Activated T-cell treated with anti-CD3 and anti-CD28 coated beads, Interleukin-2, amount 50 U/mL, for 48 hours (primary cell): Measurements from ENCODE around the gene NBL1.

Experiments
- DNase-seq, 2 experiments: peaks; one replicate each; pipeline ENCODE4 v3.0.0-alpha.2; 2020

The NBL1 gene

DNA sequence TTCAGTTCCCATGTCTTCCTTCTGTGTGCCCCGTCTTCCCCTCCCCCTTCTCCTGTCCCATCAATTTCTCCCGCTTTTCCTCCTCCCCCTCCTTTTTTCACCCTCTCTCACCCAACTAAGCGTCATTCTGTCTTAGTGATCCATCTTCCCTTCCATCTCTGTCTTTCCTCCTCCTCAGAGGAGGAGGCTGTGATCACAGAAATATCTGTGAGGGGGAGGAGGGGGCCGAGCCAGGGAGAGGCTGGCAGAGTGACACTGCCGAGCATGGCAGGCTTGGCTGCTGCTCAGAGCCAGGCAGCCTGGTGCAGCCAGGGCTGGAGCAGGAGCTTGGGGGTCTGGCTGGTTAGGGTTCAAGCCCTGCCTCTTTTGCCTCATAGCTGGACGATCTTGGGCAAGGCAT is 28.1 kb downstream of the NBL1 start:
- no peak for DNase-seq

DNA sequence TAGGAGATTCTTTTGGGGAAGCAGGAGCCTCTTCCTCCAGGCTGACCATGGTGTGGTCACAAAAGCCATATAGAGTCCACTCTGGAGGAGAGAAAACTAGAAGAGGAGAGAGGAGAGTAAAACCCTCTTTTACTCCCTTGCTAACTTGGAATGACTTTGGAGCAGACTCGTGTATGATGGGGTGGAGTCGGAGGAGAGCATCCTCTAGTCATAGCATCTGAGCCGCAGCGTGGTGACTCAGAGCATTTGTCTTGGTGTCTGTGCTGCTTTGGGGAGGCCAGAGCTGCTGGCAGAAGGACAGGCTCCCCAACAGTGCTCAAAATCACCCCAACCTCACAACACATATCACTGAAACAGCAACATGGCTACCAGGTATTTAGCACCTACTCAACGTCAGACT is 31.7 kb downstream of the NBL1 start:
- no peak for DNase-seq

DNA sequence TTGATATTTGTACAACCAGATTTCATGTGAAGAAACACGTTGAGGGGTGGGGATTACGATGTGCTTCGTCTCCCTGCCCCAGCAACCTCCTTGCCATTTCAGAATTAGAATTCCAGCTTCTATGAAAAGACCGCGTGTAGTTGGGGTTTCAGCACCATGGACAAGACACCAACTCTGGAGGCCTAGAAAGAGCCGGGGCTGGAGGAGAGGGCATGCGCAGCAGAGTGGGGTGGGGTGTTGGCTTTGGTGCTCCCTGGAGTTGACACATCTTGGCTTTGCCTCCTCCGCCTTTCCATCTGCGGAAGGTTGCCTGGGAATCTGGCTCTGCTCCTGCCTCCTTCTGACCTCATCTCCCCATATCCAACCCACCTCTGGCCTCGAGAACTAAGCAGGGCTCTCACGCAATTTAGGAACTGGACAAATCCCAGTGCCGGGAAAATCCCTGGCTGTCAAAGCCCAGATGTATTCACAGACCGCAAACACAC is 32.4 kb downstream of the NBL1 start:
- peak; percentile 26 to 32 for DNase-seq

DNA sequence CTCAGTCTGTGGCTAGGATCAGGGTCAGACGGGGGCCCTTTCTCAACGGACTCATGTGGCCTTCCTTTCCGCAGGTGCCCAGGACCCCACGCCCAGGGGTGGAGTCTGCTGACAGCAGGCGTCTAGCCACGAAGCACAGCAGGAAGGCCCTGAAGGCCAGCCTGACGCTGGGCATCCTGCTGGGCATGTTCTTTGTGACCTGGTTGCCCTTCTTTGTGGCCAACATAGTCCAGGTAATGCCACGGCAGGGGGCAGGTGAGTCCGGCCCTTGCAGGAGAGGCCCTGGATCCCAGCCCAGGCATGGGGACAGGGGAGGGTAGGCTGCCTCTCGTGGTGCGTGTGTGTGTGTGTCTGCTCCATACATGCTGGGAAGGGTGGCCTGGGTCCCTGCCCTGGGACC is 34.4 kb downstream of the NBL1 start:
- no peak for DNase-seq

DNA sequence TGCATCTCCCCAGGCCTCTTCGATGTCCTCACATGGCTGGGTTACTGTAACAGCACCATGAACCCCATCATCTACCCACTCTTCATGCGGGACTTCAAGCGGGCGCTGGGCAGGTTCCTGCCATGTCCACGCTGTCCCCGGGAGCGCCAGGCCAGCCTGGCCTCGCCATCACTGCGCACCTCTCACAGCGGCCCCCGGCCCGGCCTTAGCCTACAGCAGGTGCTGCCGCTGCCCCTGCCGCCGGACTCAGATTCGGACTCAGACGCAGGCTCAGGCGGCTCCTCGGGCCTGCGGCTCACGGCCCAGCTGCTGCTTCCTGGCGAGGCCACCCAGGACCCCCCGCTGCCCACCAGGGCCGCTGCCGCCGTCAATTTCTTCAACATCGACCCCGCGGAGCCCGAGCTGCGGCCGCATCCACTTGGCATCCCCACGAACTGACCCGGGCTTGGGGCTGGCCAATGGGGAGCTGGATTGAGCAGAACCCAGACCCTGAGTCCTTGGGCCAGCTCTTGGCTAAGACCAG is 34.9 kb downstream of the NBL1 start:
- DNase-seq: no peak

DNA sequence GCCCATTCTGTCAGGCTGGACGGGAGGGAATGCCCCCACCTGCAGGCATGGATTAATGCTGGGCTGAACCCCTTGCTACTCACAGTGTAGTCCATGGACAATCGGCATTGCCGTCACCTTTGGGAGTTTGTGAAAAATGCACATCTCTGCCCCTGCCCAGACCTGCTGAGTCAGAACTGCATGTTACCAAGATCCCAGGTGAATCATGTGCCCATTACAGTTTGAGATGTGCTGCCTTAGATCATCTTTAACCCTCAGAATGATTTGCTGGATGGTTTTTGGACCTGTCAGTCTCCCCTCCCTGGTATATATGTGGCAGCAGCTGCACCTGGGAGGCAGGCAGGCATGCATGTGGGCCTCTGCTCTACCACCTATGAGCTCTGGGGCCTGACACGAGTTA is 35.6 kb downstream of the NBL1 start:
- DNase-seq: no peak

DNA sequence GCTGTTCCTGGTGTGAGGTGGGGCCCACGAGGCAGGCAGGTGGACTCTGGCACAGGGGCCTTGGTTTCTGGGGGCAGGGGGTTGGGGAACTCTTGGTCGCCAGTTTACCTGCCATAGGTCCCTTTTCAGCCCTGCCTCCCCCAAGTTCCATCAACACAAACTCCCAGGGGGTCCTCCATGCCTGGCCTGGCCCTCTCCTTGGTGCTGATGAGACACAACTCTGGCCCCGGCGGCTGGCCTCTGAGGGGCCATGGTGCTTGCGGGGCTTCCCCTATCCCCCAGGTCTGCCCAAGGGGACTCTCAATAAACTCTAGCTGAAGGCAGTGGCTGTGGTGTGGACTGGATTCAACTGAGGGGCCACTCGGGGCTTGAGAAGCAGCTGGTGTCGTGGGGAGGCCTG is 36.5 kb downstream of the NBL1 start:
- no peak for DNase-seq

DNA sequence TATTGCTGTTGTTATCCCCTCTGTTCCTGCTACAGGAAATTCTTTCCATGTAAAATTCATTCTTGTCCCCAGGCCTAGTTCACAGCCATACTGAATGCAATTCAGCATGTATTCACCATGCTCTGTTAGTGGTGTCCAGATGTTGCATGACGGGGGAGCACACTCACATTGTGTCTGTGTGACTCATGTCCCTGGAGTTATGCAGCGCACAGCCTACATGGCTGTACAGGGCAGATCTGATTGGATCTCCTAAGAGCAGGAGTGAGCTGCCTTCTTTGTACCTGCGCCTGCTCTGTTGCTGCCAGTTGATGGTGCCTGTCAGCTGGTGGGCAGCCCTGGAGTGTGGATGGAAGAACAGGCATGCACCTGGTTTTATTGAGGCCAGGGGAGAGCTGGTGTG is 38.1 kb downstream of the NBL1 start:
- no peak for DNase-seq

DNA sequence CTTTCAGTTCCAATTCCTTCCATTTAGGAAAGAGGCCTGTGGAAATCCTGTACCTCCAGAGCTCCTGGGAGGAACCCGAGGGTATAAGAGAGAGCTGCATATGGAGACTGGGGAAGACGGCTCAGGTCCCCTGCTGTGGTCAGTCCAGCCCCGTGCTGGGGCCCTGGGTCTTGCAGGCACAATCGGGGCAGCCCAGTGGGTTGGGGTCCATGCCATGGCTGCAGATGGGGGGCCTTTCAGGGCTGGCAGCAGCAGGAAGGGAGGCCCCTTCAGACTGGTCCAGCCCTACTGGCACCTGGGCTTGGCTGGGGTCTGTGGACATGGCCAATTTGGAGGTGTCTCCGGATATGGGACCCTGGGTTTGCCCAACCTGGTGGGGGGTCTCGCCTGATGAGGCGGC is 38.8 kb downstream of the NBL1 start:
- DNase-seq: no peak

DNA sequence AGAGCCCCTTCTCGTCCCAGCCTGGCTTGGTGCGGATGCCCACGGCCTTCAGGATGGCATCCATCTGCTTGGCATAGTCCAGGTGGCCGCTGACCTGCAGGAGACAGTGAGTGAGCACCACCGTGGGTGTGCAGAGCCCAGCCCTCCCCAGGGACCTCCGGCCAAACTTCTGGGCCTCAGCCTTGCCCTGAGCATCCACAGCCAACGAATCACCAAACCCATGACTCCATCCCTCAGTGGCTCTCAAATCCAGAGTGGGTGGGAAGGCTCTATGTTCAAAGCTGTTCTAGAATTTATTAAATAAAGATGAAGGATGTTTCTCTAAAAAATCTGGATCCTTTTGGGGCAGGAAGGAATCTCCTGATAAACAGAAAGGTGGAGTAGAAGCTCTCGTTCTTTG is 39.2 kb downstream of the NBL1 start:
- no peak for DNase-seq

DNA sequence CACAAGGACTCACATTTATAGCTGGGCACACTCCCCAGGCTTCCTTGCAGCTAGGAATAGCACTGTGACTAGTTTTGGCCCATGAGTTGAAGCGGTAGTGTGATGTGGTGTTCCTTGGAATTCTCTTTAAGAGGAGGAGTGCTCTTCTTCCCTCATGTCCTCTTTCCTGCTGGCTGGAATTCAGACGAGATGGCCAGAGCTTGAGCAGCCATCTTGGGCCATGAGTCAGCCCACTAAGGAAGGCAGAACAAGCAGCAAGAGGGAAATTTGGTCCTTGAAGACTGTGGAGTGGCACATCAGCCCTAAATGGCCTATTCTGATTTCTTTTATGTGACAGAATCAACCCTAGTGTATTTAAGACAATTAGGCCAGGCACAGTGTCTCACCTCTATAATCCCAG is 40.6 kb downstream of the NBL1 start:
- DNase-seq: no peak

DNA sequence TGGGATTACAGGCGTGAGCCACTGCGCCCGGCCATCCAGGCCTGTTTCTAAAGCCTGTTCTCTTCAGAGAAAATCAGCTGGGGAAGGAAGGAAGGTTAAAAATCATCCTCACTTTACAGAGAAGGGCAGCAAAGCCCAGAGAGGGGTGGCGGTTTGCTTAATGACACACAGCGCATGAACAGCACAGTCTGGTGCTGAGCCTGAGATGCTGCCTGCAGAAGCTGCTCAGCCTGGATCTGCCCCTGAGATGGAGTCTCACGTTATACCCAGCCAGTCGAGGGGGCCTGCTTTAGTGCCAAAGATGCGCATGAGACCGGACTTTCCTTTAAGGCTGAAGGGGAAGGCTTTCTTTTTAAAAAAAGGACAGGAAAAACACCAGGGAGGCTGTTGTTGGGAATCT is 41.9 kb downstream of the NBL1 start:
- no peak for DNase-seq

DNA sequence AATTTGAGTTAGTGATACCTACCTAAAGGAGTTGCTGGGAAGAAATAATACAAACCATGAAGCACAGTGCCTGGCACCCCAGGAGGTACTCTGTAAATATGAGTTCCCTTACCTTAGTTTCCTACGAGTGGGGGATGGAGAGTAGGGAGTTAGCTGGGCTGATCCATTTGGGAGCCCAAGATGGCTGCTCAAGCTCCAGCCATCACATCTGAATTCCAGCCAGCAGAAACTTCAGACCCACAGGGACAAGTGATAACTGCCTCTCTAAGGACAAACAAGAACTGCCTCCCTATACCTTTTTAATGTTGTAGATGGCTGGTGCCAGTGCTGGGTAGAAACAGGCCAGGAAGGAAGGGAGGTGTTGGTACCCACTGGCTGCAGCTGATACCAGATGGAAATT is 43.3 kb downstream of the NBL1 start:
- no peak for DNase-seq

DNA sequence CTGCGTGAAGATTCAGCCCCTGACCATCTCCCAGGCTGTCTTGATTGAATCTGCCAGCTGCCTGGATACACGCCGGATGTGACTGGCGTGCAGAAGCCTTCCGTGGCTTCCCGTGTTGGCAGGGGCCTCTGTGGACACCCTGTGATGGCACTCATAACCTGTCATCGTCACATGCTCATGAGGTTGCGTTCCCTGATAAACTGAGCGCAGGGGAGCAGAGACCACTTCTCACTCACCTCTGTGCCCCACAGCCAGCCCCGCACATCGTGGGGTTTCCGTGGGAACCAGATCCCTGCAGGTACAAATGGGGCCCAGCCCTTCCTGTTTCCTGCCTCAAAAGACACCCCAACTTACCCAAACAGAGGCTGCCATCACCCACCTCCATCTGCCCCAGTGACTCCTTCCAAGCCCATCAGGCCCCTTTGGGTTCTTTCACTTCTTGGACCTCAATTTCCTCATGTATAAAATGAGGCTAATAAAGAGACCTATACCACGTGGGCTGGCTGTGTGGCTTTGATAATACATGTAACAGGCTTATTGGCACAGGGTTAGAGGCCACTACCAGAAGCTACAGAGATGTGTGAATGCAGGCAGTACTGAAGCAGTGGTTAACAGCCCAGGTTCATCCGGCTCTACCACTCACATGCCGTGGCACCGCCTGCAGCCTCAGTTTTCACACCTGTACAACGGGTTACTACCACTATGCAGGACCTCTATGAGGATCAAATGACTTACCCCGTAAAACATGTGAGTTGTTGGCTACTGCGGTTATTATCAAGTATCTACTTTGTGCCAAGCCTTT is 44.1 kb downstream of the NBL1 start:
- DNase-seq: no peak

DNA sequence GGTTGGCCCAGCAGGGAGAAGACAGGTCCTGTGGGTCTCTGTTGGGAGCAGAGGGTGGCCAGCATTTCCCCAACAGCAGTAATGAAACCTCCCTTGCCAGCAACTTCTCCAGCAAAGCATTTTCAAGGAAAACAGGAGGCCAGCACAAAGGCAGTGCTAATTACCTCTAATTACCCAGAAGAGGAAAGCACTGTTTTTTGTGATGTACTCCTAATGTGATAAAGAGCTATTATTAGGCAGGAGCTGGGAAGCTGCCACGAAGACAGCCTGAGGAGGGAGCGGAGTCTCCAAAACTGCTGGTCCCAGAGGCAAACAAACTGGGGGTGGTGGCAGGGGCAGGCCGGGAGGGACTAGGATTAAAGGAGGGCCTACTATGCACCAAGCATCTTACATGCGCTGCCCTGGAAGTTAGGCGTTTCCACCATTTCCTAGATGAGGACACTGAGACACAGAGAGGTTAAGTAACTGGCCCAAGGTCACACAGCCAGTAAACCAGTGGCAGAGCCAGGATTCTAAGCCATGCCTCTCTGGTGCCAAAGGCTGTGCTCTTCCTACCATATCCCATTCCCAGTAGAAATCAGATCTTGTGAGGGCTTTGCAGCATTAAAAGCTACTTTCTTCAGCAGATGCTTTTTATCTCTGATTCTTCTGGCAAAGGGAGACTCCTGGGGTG is 45.1 kb downstream of the NBL1 start:
- DNase-seq: no peak

DNA sequence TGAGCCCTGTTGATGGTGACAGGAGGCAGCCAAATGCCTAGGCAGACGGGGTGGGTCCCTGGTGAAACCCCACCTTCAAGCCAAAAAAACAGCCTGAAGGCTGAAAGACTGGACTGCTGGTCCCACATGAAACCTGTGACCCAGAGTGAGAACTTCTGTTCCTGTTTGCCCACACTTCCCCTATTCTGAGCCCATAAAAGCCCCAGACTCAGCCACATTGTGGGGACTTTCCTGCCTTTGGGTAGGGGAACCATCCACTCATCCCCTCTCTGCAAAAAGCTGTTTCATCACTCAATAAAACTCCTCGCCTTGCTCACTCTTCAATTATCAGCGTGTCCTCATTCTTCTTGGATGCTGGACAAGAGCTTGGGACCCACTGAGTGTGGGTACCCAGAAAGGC is 45.7 kb downstream of the NBL1 start:
- no peak for DNase-seq

DNA sequence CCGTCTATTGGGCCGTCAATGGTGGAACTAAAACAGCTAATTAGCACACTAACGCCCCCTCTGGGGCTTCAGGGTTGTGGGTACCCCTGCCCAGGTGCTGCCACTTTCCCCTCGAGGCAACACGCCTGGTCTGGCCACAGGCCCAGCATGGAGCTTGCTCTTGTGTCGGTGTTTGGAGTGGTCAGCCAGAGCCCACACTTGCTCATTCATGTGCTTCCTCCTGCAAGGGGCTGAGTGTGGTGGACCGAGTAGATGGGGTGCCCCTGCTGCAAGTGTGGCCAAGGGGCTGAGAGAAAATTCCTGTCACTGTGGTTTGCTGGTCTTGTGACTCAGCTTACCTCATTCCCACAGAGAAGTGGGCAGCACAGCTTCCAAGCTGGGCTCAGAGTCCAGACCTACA is 46.2 kb downstream of the NBL1 start:
- no peak for DNase-seq

DNA sequence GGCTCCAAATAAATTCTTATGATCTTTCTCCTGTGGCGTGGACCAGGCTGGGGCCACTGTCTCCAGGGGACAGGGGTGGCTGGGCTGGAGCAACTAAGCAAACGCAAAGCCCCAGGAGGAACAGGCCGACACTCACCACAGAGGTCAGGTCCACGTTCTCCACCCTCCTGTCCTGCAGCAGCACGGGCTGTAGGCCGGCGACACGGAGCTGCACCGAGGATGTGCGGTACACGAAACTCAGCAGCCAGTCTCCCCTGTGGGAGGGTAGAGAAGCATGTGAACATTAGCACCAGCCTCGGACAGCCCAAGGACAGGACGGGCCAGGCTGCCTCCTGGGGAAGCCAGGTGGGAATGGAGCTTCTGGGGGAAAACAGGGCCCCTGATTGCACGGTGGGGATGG is 50.2 kb downstream of the NBL1 start:
- DNase-seq: no peak

DNA sequence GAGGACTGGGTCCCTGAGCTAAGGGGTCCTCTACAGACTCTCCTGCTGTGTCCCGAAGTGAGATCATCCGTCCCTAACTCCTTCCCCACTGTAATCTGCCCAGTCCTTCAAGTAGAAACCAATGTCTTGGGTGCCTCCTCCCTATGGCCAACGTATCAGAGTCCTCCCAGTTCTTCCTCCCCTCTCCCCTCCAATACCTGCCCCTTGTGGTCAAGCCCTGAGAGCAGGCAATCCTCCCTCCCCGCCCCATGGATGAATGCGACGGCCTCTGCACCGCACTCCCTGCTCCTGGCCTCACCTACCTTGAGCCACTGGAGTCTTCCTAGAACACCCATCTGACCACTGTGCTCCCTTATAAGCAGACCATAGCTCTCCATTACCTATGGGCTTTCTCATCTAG is 51.7 kb downstream of the NBL1 start:
- no peak for DNase-seq

DNA sequence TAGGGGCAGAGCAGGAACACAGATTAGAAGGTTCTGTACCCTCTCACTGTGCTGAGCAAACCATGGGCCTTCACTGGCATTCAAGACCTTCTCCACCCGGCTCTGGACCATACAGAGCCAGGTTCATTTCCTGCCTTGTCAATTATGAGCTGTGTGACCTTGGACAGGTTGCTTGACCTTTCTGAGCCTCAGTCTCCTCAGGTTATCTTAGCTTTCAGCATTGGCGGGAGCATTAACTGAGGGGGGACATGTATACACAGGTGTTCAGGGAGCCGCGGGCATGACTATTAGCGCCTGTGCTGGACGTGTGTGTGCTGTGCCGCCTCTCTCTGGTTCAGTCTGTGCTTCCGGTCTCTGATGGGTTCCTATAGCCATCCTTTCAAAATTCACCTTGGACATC is 52.7 kb downstream of the NBL1 start:
- no peak for DNase-seq

DNA sequence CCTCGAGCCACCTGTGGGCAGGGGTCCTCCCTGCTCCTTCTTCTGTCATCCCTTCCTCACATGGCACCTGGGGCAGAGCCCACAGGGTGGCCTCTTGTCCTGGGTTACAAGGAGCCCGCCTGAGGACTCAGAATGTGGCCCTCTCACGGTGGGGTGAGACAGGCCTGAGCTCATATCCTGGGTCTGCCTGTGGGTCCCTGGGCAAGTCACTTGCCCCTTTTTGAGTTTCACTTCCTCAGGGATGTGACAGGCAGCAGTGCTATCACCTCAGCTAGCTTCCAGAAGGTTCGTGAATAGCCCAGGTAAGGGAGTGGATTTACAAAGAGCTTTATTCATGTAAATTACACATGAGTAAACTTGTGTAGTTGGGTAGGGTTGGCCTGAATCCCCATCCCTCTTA is 54.1 kb downstream of the NBL1 start:
- DNase-seq: no peak

DNA sequence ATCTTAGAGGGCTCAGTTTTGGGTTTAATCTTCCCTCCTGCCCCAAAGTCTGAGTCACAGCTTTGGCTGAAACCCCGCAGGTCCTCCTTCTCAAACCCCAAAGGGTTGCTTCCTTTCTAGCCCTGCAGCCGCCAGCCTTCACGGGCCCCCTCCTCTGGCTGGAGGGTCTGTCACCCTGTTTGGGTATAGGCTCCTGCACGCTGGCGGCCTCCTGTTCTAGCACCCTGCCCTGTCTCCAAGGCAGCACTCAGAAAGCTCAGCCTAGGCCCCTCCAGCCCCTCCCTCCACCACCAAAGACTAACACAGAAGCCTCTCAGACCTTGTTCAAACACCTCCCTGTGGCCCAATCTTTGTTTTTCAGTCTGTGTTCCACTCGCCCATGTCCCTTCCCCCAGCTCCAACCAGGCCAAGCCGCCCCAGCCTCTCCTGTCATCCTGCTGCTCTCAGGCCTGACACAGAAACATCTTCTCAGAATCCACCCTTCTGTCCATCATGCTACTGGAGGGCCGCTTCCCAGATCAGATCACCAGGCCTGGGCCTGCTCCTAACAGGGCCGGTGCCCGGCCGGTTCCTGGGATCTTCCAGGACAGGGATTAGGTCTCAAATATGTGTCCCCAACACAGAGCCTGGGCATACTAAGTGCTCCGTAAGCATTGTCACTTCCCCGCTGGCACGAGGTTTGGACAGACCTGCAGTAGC is 56.1 kb downstream of the NBL1 start:
- no peak for DNase-seq

DNA sequence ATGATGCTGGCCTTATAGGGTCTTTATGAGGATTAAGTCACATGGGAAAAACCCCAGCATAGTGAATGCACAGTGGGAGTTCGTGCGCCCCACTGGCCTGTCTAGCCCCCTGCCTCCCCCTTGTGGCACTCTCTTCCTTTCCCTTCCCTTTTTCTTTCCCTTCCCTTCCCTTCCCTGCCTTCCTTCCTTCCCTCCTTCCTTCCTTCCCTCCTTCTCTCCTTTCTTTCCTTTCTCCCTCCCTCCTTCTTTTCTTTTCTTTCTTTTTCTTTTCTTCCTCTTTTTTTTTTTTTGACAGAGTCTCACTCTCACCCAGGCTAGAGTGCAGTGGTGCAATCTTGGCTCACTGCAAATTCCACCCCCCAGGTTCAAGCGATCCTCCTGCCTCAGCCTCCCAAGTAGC is 59.2 kb downstream of the NBL1 start:
- DNase-seq: no peak
